ENCODE measurements around the gene TMTC2.

DNA sequence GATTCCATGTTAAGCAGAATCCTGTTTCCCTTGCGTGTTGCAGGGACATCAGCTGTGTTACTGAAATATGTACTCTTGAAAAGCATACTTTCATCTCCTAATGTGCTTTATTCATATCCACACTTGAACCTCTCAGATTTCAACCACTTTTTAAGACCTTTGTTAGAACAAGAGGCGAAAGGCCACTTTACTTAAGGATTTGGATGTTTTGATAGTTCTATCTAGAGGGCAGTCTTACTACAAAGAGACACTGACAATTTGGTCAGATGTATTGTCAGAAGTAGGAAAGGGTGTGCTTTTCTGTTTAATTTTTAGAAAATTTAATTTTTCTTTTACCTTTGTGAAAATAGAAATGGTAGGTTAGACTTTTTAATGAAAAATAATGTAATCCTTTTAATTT is 267.9 kb downstream of the TMTC2 start:
- TF ChIP-seq, protein P1, sequence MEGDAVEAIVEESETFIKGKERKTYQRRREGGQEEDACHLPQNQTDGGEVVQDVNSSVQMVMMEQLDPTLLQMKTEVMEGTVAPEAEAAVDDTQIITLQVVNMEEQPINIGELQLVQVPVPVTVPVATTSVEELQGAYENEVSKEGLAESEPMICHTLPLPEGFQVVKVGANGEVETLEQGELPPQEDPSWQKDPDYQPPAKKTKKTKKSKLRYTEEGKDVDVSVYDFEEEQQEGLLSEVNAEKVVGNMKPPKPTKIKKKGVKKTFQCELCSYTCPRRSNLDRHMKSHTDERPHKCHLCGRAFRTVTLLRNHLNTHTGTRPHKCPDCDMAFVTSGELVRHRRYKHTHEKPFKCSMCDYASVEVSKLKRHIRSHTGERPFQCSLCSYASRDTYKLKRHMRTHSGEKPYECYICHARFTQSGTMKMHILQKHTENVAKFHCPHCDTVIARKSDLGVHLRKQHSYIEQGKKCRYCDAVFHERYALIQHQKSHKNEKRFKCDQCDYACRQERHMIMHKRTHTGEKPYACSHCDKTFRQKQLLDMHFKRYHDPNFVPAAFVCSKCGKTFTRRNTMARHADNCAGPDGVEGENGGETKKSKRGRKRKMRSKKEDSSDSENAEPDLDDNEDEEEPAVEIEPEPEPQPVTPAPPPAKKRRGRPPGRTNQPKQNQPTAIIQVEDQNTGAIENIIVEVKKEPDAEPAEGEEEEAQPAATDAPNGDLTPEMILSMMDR (IDR thresholded peaks at IDR 0.05): no peak
- no peak for TF ChIP-seq POLR2A (IDR thresholded peaks at IDR 0.05)
